Ishikawa (cell line): ENCODE measurements around the gene LRP5.

Experiments used
- CEBPB ChIP-seq: IDR thresholded peaks from 2 replicates; pipeline ENCODE4 v1.6.1; 2012
- CREB1 ChIP-seq: IDR thresholded peaks from 2 replicates; pipeline ENCODE4 v1.6.1; 2012; ENCODE audit warnings: low read depth
- EGR1 ChIP-seq: IDR thresholded peaks from 2 replicates; pipeline ENCODE4 v1.6.1; 2012
- EP300 ChIP-seq: IDR thresholded peaks from 2 replicates; pipeline ENCODE4 v1.6.1; 2012; ENCODE audit warnings: borderline replicate concordance
- FOXM1 ChIP-seq: IDR thresholded peaks from 2 replicates; pipeline ENCODE4 v1.6.1; 2012; ENCODE audit warnings: low read depth, borderline replicate concordance
- MAX ChIP-seq: IDR thresholded peaks from 2 replicates; pipeline ENCODE4 v1.6.1; 2012
- RAD21 ChIP-seq: IDR thresholded peaks from 2 replicates; pipeline ENCODE4 v1.6.1; 2012; ENCODE audit warnings: low read depth
- REST ChIP-seq: IDR thresholded peaks from 2 replicates; pipeline ENCODE4 v1.6.1; 2012; ENCODE audit warnings: low read depth, mild to moderate bottlenecking
- TAF1 ChIP-seq: IDR thresholded peaks from 2 replicates; pipeline ENCODE4 v1.6.1; 2012; ENCODE audit warnings: low read depth, mild to moderate bottlenecking
- TCF12 ChIP-seq: IDR thresholded peaks from 2 replicates; pipeline ENCODE4 v1.6.1; 2012; ENCODE audit warnings: low read depth
- TEAD4 ChIP-seq: IDR thresholded peaks from 2 replicates; pipeline ENCODE4 v1.6.1; 2012
- USF1 ChIP-seq: IDR thresholded peaks from 2 replicates; pipeline ENCODE4 v1.6.1; 2012
- ZBTB7A ChIP-seq: IDR thresholded peaks from 2 replicates; pipeline ENCODE4 v1.6.1; 2012; ENCODE audit warnings: low read depth

Gene LRP5

GRCh38 chr11:68383976-68384501 is 71.6 kb downstream of the LRP5 start:
- TF ChIP-seq USF1 (no peak), TAF1 (no peak), RAD21 (peak; percentile 92), REST (no peak), FOXM1 (no peak), EP300 (no peak), CREB1 (no peak)

GRCh38 chr11:68384530-68385081 is 72.2 kb downstream of the LRP5 start:
- no peak for TF ChIP-seq TCF12
- no peak for TF ChIP-seq USF1

GRCh38 chr11:68385128-68385527 is 72.7 kb downstream of the LRP5 start:
- TF ChIP-seq MAX (no peak), RAD21 (no peak), USF1 (no peak), TAF1 (no peak), EP300 (no peak), CEBPB (no peak), REST (no peak), TEAD4 (no peak), FOXM1 (no peak), ZBTB7A (no peak)

GRCh38 chr11:68386331-68386978 is 74.1 kb downstream of the LRP5 start:
- TF ChIP-seq TCF12 (no peak), USF1 (no peak), FOXM1 (no peak), CEBPB (no peak), TEAD4 (no peak)

- TF ChIP-seq CEBPB (no peak), TCF12 (0 out of 2 replicates have a peak, but pooled peaks have one; percentile 39), EP300 (0 out of 2 replicates have a peak, but pooled peaks have one; percentile 15), RAD21 (peak; percentile 16; the same call in 1 of the 2 replicates), TEAD4 (0 out of 2 replicates have a peak, but pooled peaks have one; percentile 17), MAX (peak; percentile 65; the same call in 1 of the 2 replicates), EGR1 (no peak), TAF1 (no peak), ZBTB7A (peak; percentile 67; the same call in 1 of the 2 replicates)
Measured at GRCh38 chr11:68387840-68388239, 75.4 kb downstream of the LRP5 start.
